Fibroblast of lung (primary cell): ENCODE results near the gene INO80C.

Experiments used
- EZH2 ChIP-seq: IDR thresholded peaks from 2 replicates; pipeline ENCODE4 v1.5.1; 2012; ENCODE audit warnings: low read length, control low read depth, mild to moderate bottlenecking; ENCODE audit errors: missing control alignments
- TF ChIP-seq, protein P1 (sequence below), 2 donors: IDR thresholded peaks in 1 of 2; conservative IDR thresholded peaks in 1 of 2; 1 replicate in 1 of 2; 2 replicates in 1 of 2; pipeline ENCODE4 v1.5.1; 2011 to 2012; ENCODE audit warnings: low read length in 2 of 2, control low read depth in 1 of 2, inconsistent platforms in 1 of 2, low read depth in 1 of 2, mild to moderate bottlenecking in 1 of 2

DNA sequence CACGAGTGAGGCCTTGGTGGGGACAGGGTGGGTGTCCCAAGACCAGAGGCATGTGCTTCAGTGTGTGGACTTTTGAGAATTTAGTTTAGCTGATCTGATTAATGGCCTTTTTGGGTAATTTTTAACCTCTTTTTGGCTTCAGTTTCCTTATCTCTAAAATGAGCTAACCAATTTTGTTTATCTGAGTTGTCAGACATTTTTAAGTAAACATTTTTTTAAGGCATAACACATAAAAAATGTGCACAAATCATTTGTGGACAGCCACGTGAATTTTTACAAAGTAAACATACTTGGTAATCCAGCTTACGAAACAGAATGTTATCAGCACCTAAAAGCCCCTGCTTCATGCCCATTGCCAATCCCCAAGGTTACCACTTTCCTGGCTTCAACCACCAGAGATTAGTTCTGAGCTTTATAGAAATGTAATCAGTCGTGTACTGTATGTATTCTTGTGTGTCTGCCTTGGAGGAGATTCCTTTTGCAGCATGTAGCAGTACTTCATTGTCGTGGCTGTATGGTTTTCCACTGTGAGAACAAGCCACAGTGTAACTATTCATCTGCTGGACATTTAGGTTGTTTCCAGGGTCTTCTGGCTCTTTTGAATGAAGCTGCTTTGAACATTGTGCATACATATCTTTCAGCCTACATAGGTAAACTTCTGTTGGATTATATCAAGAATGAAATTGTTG, 8.4 kb upstream of the INO80C start:
- TF ChIP-seq, protein P1, sequence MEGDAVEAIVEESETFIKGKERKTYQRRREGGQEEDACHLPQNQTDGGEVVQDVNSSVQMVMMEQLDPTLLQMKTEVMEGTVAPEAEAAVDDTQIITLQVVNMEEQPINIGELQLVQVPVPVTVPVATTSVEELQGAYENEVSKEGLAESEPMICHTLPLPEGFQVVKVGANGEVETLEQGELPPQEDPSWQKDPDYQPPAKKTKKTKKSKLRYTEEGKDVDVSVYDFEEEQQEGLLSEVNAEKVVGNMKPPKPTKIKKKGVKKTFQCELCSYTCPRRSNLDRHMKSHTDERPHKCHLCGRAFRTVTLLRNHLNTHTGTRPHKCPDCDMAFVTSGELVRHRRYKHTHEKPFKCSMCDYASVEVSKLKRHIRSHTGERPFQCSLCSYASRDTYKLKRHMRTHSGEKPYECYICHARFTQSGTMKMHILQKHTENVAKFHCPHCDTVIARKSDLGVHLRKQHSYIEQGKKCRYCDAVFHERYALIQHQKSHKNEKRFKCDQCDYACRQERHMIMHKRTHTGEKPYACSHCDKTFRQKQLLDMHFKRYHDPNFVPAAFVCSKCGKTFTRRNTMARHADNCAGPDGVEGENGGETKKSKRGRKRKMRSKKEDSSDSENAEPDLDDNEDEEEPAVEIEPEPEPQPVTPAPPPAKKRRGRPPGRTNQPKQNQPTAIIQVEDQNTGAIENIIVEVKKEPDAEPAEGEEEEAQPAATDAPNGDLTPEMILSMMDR (conservative IDR thresholded peaks at IDR 0.05 in 1 of 2, IDR thresholded peaks at IDR 0.05 in 1 of 2; ENCODE audit: low read depth in 1 of 2, low read length in 2 of 2) = no peak
- TF ChIP-seq EZH2 = no peak
